Renal pelvis (tissue), 4 donors: Measurements from ENCODE around the gene UBR3. TPM values are rescaled to one million over a fixed set of nuclear protein-coding genes. Genes with fewer than 3 reads are reported as not detected.
"Not testable (repeated sequence)": the region's sequence is repeated elsewhere in the genome, so short reads cannot be mapped to it uniquely, and the experiment has no call there.

ENCODE experiments used
- DNase-seq: peaks from one replicate; pipeline ENCODE4 v3.0.0-alpha.2; 2013
- polyA plus RNA-seq, 3 donors: library from polyadenylated mRNA; unstranded; fragments of 120-200 nt; gene quantifications; one replicate each; pipeline ENCODE4 v1.2.1, GENCODE V29; 2013; ENCODE audit not compliant: insufficient read length in 3 of 3

The UBR3 gene
- polyA plus RNA-seq, 3 donors, result 30.8 to 41.6 (median 35.3) TPM

DNA sequence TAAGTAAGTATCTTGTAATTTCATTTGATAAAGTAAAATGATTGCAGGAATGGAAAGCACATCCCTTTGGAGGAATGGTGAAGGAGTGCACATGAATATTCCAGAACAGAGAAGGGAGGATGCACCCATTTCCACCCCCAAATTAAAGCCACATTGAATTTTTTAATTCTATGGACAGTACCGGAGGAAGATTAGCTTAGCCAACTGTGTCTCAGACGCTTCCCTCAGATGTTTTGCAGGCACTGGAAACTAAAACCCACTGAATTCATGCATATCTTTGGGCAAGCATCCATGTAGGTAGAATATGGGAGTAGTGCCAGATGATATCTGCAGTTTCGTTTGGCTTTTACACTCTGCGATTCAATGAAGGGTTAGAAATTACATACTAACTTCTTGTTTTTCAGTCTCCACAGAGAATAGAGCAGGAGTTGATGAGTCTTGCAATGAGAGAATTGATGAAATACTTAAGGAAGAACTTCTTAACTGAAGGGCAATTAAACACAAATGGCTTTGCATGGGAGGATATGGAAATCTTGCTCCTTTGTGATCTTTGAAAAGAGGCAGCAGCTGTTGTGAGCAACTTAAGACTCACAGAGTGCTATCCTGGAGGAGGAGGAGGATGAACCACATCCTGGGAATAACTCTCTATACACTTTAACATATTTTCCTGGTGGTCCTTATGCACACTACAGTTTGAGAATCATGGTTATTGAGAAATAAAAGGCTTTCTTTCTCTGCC lies 279.0 kb downstream of the UBR3 start:
- no peak for DNase-seq

- DNase-seq, result no peak
Measured at GRCh38 chr2:170113168-170113894, 286.1 kb downstream of the UBR3 start.

- DNase-seq, result no peak
Measured at GRCh38 chr2:170115501-170116229, 288.4 kb downstream of the UBR3 start.

DNA sequence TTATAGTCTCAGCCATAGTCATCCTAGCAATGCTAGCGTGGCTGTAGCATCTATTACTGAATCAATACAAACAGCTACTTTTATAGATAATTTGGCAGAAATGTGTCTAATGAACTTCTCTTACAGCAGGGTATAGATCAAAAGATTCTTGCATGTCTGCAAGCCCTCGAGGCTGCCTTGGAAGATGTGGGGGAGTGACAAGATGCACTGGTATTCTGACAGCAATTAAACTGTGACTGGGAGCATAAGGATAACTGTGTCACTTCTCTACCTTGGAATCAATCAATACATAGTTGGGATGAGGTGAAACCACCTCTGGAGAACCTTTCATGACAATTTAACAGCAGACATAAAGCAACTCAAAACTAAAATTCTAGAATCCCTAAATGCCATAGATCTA lies 291.4 kb downstream of the UBR3 start:
- no peak for DNase-seq

DNA sequence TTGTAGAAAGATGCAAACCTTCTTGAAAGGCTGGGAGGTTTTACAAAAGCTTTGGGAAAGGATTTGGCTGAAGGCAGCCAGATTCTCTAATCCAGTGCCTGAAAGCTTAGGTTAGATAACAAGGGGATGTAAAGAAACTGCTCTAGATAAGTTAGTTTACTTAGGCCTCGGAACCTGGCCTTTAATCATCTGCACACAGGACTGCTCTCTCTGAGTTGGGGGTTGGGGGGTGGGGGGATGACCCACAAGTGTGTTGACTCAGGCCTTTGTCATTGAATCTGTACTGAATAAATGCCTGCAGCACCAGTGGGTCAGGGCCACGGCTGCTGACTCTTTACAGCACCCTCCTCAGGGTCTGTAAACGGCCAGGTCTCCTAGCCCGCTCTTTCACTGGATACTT lies 292.1 kb downstream of the UBR3 start:
- DNase-seq, result not testable (repeated sequence)

- DNase-seq, result no peak
Measured at GRCh38 chr2:170121689-170122088, 294.4 kb downstream of the UBR3 start.

GRCh38 chr2:170122883-170123547 lies 295.8 kb downstream of the UBR3 start:
- DNase-seq, result no peak

GRCh38 chr2:170123593-170123992 lies 296.3 kb downstream of the UBR3 start:
- DNase-seq, result no peak

DNA sequence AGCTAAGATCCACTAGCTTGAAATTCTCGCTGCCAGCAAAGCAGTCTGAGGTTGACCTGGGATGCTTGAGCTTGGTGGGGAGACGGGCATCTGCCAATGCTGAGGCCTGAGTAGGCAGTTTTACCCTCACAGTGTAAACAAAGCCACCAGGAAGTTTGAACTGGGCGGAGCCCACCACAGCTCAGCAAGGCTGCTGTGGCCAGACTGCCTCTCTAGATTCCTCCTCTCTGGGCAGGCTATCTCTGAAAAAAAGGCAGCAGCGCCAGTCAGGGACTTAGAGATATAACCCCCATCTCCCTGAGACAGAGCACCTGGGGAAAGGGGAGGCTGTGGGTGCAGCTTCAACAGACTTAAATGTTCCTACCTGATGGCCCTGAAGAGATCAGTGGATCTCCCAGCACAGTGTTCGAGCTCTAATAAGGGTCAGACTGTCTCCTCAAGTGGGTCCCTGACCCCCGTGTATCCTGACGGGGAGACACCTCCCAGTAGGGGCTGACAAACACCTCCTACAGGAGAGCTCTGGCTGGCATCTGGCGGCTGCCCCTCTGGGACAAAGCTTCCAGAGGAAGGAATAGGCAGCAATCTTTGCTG lies 299.0 kb downstream of the UBR3 start:
- DNase-seq, result not testable (repeated sequence)

Other genes with a start within 250 kb of the UBR3 start
- 10 to 100 TPM; 85.5 to 96.3 (median 93.3) TPM for gene PPIG, start 243.1 kb upstream of the UBR3 start, polyA plus RNA-seq
- gene CFAP210, start 133.0 kb upstream of the UBR3 start, polyA plus RNA-seq, result 1 to 10 TPM; 2.6 to 3.9 (median 3.3) TPM
- gene PHOSPHO2, start 133.0 kb upstream of the UBR3 start, polyA plus RNA-seq, result 10 to 100 TPM; 10.9 to 20.1 (median 19.1) TPM
- gene KLHL23, start 93.6 kb upstream of the UBR3 start, polyA plus RNA-seq, result 10 to 100 TPM; 32.1 to 43.3 (median 36.8) TPM
- 100 to 1,000 TPM; 171 to 181 (median 172) TPM for gene SSB, start 28.6 kb upstream of the UBR3 start, polyA plus RNA-seq
- 10 to 100 TPM; 42.3 to 48.0 (median 47.3) TPM for gene METTL5, start 2.5 kb upstream of the UBR3 start, polyA plus RNA-seq